Dermis microvascular lymphatic vessel endothelial cell (primary cell): Measurements from ENCODE around the gene FUT6. TPM values are rescaled to one million over a fixed set of nuclear protein-coding genes. Genes with fewer than 3 reads are reported as not detected.
"Not testable (repeated sequence)": the region's sequence is repeated elsewhere in the genome, so short reads cannot be mapped to it uniquely, and the experiment has no call there.

Experiments
- DNase-seq, 2 donors: peaks; one replicate each; pipeline versions ENCODE4 v3.0.0 to v3.0.0-alpha.2; 2010; ENCODE audit warnings: low read depth in 2 of 2
- total RNA-seq: library from RNA; depleted of rRNA; stranded (reverse); fragments of >200 nt; gene quantifications from 2 replicates; pipeline ENCODE4 v1.2.1, GENCODE V29; 2014

The FUT6 gene
- total RNA-seq, 1 donor from 2014 or later, result not detected

- DNase-seq, result no peak
Measured at GRCh38 chr19:5786593-5787408, 52.7 kb downstream of the FUT6 start.

GRCh38 chr19:5785423-5785822 lies 54.1 kb downstream of the FUT6 start:
- DNase-seq, result no peak

GRCh38 chr19:5784581-5785147 lies 54.8 kb downstream of the FUT6 start, which contains the start of gene PRR22:
TSS of gene PRR22 (minus strand) at chr19:5784746. CDS start at chr19:5784660, 86 bp downstream.
- DNase-seq, result no peak

- DNase-seq, result no peak
Measured at GRCh38 chr19:5782945-5783919, 56.3 kb downstream of the FUT6 start.

- no peak for DNase-seq
Measured at GRCh38 chr19:5782322-5782721, 57.2 kb downstream of the FUT6 start.

GRCh38 chr19:5780916-5781315 lies 58.6 kb downstream of the FUT6 start:
- not testable (repeated sequence) for DNase-seq

Other genes starting within 250 kb of the FUT6 start
- gene SAFB2, start 216.9 kb downstream of the FUT6 start, total RNA-seq, result 19.4 and 23.0 TPM in 2 replicates
- 35.7 and 56.4 TPM in 2 replicates for gene SAFB, start 216.6 kb downstream of the FUT6 start, total RNA-seq
- gene MICOS13, start 159.2 kb downstream of the FUT6 start, total RNA-seq, result 29.6 and 46.2 TPM in 2 replicates
- gene HSD11B1L, start 158.7 kb downstream of the FUT6 start, total RNA-seq, result 3.3 and 9.2 TPM in 2 replicates
- 442 and 761 TPM in 2 replicates for gene RPL36, start 149.4 kb downstream of the FUT6 start, total RNA-seq
- gene LONP1, start 119.6 kb downstream of the FUT6 start, total RNA-seq, result 49.9 and 56.9 TPM in 2 replicates
- not detected in 2 replicates for gene CATSPERD, start 119.1 kb downstream of the FUT6 start, total RNA-seq
- 0.39 and 0.51 TPM in 2 replicates for gene PRR22, start 55.0 kb downstream of the FUT6 start, total RNA-seq
- 22.9 and 29.2 TPM in 2 replicates for gene DUS3L, start 48.5 kb downstream of the FUT6 start, total RNA-seq
- gene NRTN, start 34.6 kb downstream of the FUT6 start, total RNA-seq, result 0.13 and 0.51 TPM in 2 replicates
- not detected in 2 replicates for gene FUT3, start 11.7 kb upstream of the FUT6 start, total RNA-seq
- gene FUT5, start 30.8 kb upstream of the FUT6 start, total RNA-seq, result not detected in 2 replicates
- 242 and 246 TPM in 2 replicates for gene NDUFA11, start 64.1 kb upstream of the FUT6 start, total RNA-seq
- 4.2 and 6.4 TPM in 2 replicates for gene VMAC, start 65.2 kb upstream of the FUT6 start, total RNA-seq
- gene CAPS, start 74.6 kb upstream of the FUT6 start, total RNA-seq, result 1.7 and 3.4 TPM in 2 replicates
- 20.0 and 29.6 TPM in 2 replicates for gene RANBP3, start 138.4 kb upstream of the FUT6 start, total RNA-seq